OCI-LY1 (cell line): ENCODE measurements around the gene NCF4.

ENCODE experiments used
- CTCF ChIP-seq: fragments of 200-600 bp; sonication (generic), shearing (Covaris generic); IDR thresholded peaks from 2 replicates; pipeline ENCODE4 v1.5.1; 2017; ENCODE audit warnings: mild to moderate bottlenecking, antibody characterized with exemption, low read length, moderate library complexity, mixed read lengths
- EZH2 ChIP-seq: fragments of 200-600 bp; sonication (generic), shearing (Covaris generic); IDR thresholded peaks from 2 replicates; pipeline ENCODE4 v1.8.0; 2017; ENCODE audit warnings: borderline replicate concordance, mixed run types, mild to moderate bottlenecking, antibody characterized with exemption, low read length, moderate library complexity, mixed read lengths

- TF ChIP-seq CTCF, result no peak
- no peak for TF ChIP-seq EZH2
Measured at GRCh38 chr22:36858966-36859365, 1.8 kb upstream of the NCF4 start.
